Karpas-422 (cell line): ENCODE results near the gene BCKDK. TPM values are rescaled to one million over a fixed set of nuclear protein-coding genes. Genes with fewer than 3 reads are reported as not detected.

Source experiments
- DNase-seq: peaks from one replicate; pipeline ENCODE4 v3.0.0-alpha.2; 2015
- H2AFZ ChIP-seq: fragments of 200-600 bp; sonication (generic); 2 replicates; pipeline ENCODE4 v1.6.1; 2014; ENCODE audit warnings: antibody characterized with exemption, low read length, mixed read lengths
- H3K27ac ChIP-seq: fragments of 200-600 bp; sonication (generic); 2 replicates; pipeline ENCODE4 v1.5.1; 2014; ENCODE audit warnings: mild to moderate bottlenecking, low read length, moderate library complexity
- H3K27me3 ChIP-seq: fragments of 200-600 bp; sonication (generic); 2 replicates; pipeline ENCODE4 v1.6.1; 2014; ENCODE audit warnings: low read length, mixed read lengths
- H3K36me3 ChIP-seq: fragments of 200-600 bp; sonication (generic); 2 replicates; pipeline ENCODE4 v1.6.1; 2014; ENCODE audit warnings: low read length, mixed read lengths; ENCODE audit not compliant: insufficient read depth
- H3K4me1 ChIP-seq: fragments of 200-600 bp; sonication (generic); 2 replicates; pipeline ENCODE4 v1.6.1; 2014; ENCODE audit warnings: mild to moderate bottlenecking, low read length, mixed read lengths
- H3K4me2 ChIP-seq: fragments of 200-600 bp; sonication (generic); 2 replicates; pipeline ENCODE4 v1.6.1; 2014; ENCODE audit warnings: low read length, low read depth, mild to moderate bottlenecking; ENCODE audit not compliant: poor library complexity, severe bottlenecking
- H3K4me3 ChIP-seq: fragments of 200-600 bp; sonication (generic); 2 replicates; pipeline ENCODE4 v1.5.1; 2014; ENCODE audit warnings: mild to moderate bottlenecking, antibody characterized with exemption, low read length, mixed read lengths
- H3K79me2 ChIP-seq: fragments of 200-600 bp; sonication (generic); 2 replicates; pipeline ENCODE4 v1.6.1; 2014; ENCODE audit warnings: mild to moderate bottlenecking, low read length, mixed read lengths
- H3K9ac ChIP-seq: fragments of 200-600 bp; sonication (generic); 2 replicates; pipeline ENCODE4 v1.6.0; 2014; ENCODE audit warnings: low read length
- H3K9me2 ChIP-seq: fragments of 200-600 bp; sonication (generic), shearing (Covaris generic); replicated peaks from 2 replicates; pipeline ENCODE4 v1.6.0; 2014; ENCODE audit warnings: mild to moderate bottlenecking, low read length, moderate library complexity; ENCODE audit not compliant: insufficient read depth
- H3K9me3 ChIP-seq: fragments of 300-700, 200-600 bp; sonication (generic); 2 replicates; pipeline ENCODE4 v1.6.1; 2014; ENCODE audit warnings: low read length, mixed read lengths
- H4K20me1 ChIP-seq: fragments of 200-600 bp; sonication (generic); 2 replicates; pipeline ENCODE4 v1.6.1; 2014; ENCODE audit warnings: mild to moderate bottlenecking, antibody characterized with exemption, low read length, low read depth; ENCODE audit not compliant: insufficient read depth
- total RNA-seq: library from RNA; depleted of rRNA; stranded (reverse); fragments of >200 nt; shearing (Covaris generic); gene quantifications from 2 replicates; pipeline ENCODE4 v1.2.3, GENCODE V29; 2014; ENCODE audit warnings: low replicate concordance

Gene BCKDK
- total RNA-seq, 1 experiment from 2014 or later: 28.4 TPM

- no peak for DNase-seq
- H3K4me1 ChIP-seq: peaks cover 24% of the 10 kb centered on the region
- no peak overlapping the region for H2AFZ ChIP-seq
- 0 out of 2 replicates have a peak, but pooled peaks cover 4% of the 10 kb centered on the region for H3K36me3 ChIP-seq
- peaks cover 75% of the 10 kb centered on the region for H3K79me2 ChIP-seq
- peak overlapping the region; percentile 94 for H3K4me3 ChIP-seq
- H3K27me3 ChIP-seq: no peaks in the 10 kb centered on the region
- peak overlapping the region; percentile 90 for H3K9ac ChIP-seq
- H3K4me2 ChIP-seq: peak overlapping the region; percentile 90
- no peak overlapping the region for H3K27ac ChIP-seq
- no peaks in the 10 kb centered on the region for H3K9me3 ChIP-seq
- peaks cover 6% of the 10 kb centered on the region; the same call in 1 of the 2 replicates for H4K20me1 ChIP-seq
- no peaks in the 10 kb centered on the region for H3K9me2 ChIP-seq
Observed at GRCh38 chr16:31071861-31072260, 36.3 kb upstream of the BCKDK start.

GRCh38 chr16:31072540-31073141 is 35.5 kb upstream of the BCKDK start:
- no peaks in the 10 kb centered on the region for H3K9me3 ChIP-seq
- peak overlapping the region; percentile 90 for H3K9ac ChIP-seq
- peaks cover 73% of the 10 kb centered on the region for H3K79me2 ChIP-seq
- peaks cover 6% of the 10 kb centered on the region; the same call in 1 of the 2 replicates for H4K20me1 ChIP-seq
- peak; percentile 76 for DNase-seq
- peak overlapping the region; percentile 90 for H3K4me2 ChIP-seq
- H3K4me3 ChIP-seq: peak overlapping the region; percentile 94
- H3K9me2 ChIP-seq: no peaks in the 10 kb centered on the region
- H3K27ac ChIP-seq: peak overlapping the region; percentile 80
- peak overlapping the region; percentile 64; the same call in 1 of the 2 replicates for H2AFZ ChIP-seq
- peaks cover 24% of the 10 kb centered on the region for H3K4me1 ChIP-seq
- H3K27me3 ChIP-seq: no peaks in the 10 kb centered on the region
- 0 out of 2 replicates have a peak, but pooled peaks cover 6% of the 10 kb centered on the region for H3K36me3 ChIP-seq

- no peaks in the 10 kb centered on the region for H3K27me3 ChIP-seq
- peak overlapping the region; percentile 80 for H3K27ac ChIP-seq
- peaks cover 24% of the 10 kb centered on the region for H3K4me1 ChIP-seq
- peaks cover 6% of the 10 kb centered on the region; the same call in 1 of the 2 replicates for H4K20me1 ChIP-seq
- no peaks in the 10 kb centered on the region for H3K9me2 ChIP-seq
- peak overlapping the region; percentile 94 for H3K4me3 ChIP-seq
- H3K4me2 ChIP-seq: peak overlapping the region; percentile 90
- peak overlapping the region; percentile 64; the same call in 1 of the 2 replicates for H2AFZ ChIP-seq
- DNase-seq: peak; percentile 95
- 0 out of 2 replicates have a peak, but pooled peaks cover 6% of the 10 kb centered on the region for H3K36me3 ChIP-seq
- peaks cover 74% of the 10 kb centered on the region for H3K79me2 ChIP-seq
- peak overlapping the region; percentile 90 for H3K9ac ChIP-seq
- H3K9me3 ChIP-seq: no peaks in the 10 kb centered on the region
Observed at GRCh38 chr16:31073142-31073969, 34.8 kb upstream of the BCKDK start.

GRCh38 chr16:31073970-31074813 is 34.0 kb upstream of the BCKDK start, which contains the start of the genes ZNF646 and ZNF668:
Gene ZNF646, plus strand, starts transcription at chr16:31074422. Its CDS starts 1,903 bp downstream, at chr16:31076325.
Gene ZNF668, minus strand, starts transcription at chr16:31074240. Its CDS starts 9,781 bp downstream, at chr16:31064459.
- peak; percentile 100 for DNase-seq
- H3K4me1 ChIP-seq: peaks cover 24% of the 10 kb centered on the region
- no peaks in the 10 kb centered on the region for H3K9me3 ChIP-seq
- H3K4me2 ChIP-seq: peak within 1 kb of the TSS; percentile 90
- H3K9ac ChIP-seq: peak within 1 kb of the TSS; percentile 90
- 0 out of 2 replicates have a peak, but pooled peaks cover 6% of the 10 kb centered on the region for H3K36me3 ChIP-seq
- H4K20me1 ChIP-seq: peaks cover 6% of the 10 kb centered on the region; the same call in 1 of the 2 replicates
- no peaks in the 10 kb centered on the region for H3K27me3 ChIP-seq
- peak within 1 kb of the TSS; percentile 94 for H3K4me3 ChIP-seq
- H2AFZ ChIP-seq: peak within 1 kb of the TSS; percentile 64; the same call in 1 of the 2 replicates
- H3K27ac ChIP-seq: peak within 1 kb of the TSS; percentile 80
- H3K9me2 ChIP-seq: no peaks in the 10 kb centered on the region
- peaks cover 68% of the 10 kb centered on the region for H3K79me2 ChIP-seq

- Histone ChIP-seq H3K79me2 (peaks cover 65% of the 10 kb centered on the region), H3K4me3 (peak overlapping the region; percentile 94), H3K9me2 (no peaks in the 10 kb centered on the region), H3K9me3 (no peaks in the 10 kb centered on the region), H3K4me2 (peak overlapping the region; percentile 90), H3K27me3 (no peaks in the 10 kb centered on the region), H3K27ac (peak overlapping the region; percentile 72), H2AFZ (no peak overlapping the region), H3K36me3 (0 out of 2 replicates have a peak, but pooled peaks cover 6% of the 10 kb centered on the region), H3K4me1 (peaks cover 24% of the 10 kb centered on the region), H3K9ac (peak overlapping the region; percentile 90), H4K20me1 (peaks cover 6% of the 10 kb centered on the region; the same call in 1 of the 2 replicates)
- no peak for DNase-seq
Observed at GRCh38 chr16:31074814-31075183, 33.4 kb upstream of the BCKDK start.

- 0 out of 2 replicates have a peak, but pooled peaks cover 6% of the 10 kb centered on the region for H3K36me3 ChIP-seq
- H3K4me1 ChIP-seq: peaks cover 24% of the 10 kb centered on the region
- peaks cover 59% of the 10 kb centered on the region for H3K79me2 ChIP-seq
- H3K9me3 ChIP-seq: no peaks in the 10 kb centered on the region
- no peak overlapping the region for H3K4me3 ChIP-seq
- DNase-seq: no peak
- no peaks in the 10 kb centered on the region for H3K9me2 ChIP-seq
- no peaks in the 10 kb centered on the region for H3K27me3 ChIP-seq
- peaks cover 6% of the 10 kb centered on the region; the same call in 1 of the 2 replicates for H4K20me1 ChIP-seq
- H3K9ac ChIP-seq: no peak overlapping the region
- no peak overlapping the region for H3K27ac ChIP-seq
- no peak overlapping the region for H2AFZ ChIP-seq
- H3K4me2 ChIP-seq: no peak overlapping the region
Observed at GRCh38 chr16:31076319-31076718, 31.9 kb upstream of the BCKDK start.

GRCh38 chr16:31077024-31077423 is 31.2 kb upstream of the BCKDK start:
- Histone ChIP-seq H3K9ac (no peak overlapping the region), H3K79me2 (peaks cover 52% of the 10 kb centered on the region), H3K36me3 (0 out of 2 replicates have a peak, but pooled peaks cover 6% of the 10 kb centered on the region), H3K27ac (no peak overlapping the region), H3K4me2 (no peak overlapping the region), H3K4me3 (no peak overlapping the region), H3K27me3 (no peaks in the 10 kb centered on the region), H2AFZ (no peak overlapping the region), H3K9me3 (no peaks in the 10 kb centered on the region), H4K20me1 (peaks cover 6% of the 10 kb centered on the region; the same call in 1 of the 2 replicates), H3K4me1 (peaks cover 16% of the 10 kb centered on the region), H3K9me2 (no peaks in the 10 kb centered on the region)
- no peak for DNase-seq
